Prostate gland (tissue), 2 donors: ENCODE results near the gene PDE4D. TPM values are rescaled to one million over a fixed set of nuclear protein-coding genes. Genes with fewer than 3 reads are reported as not detected.

Source experiments
- DNase-seq: peaks from one replicate; pipeline ENCODE4 v3.0.0-alpha.2; 2019; ENCODE audit warnings: low spot score
- H3K27ac ChIP-seq, 2 donors: fragments of 200-600 bp; sonication (generic); 2 replicates each; pipeline ENCODE4 v1.5.1; 2017 to 2019
- H3K27me3 ChIP-seq: fragments of 200-600 bp; sonication (generic); replicated peaks from 2 replicates; pipeline ENCODE4 v1.5.1; 2019; ENCODE audit not compliant: insufficient read depth
- H3K36me3 ChIP-seq, 2 donors: fragments of 200-600 bp; sonication (generic); 1 replicate in 1 of 2; 2 replicates in 1 of 2; pipeline versions ENCODE4 v1.5.1 to v1.8.1; 2017 to 2019
- H3K4me1 ChIP-seq: fragments of 200-600 bp; sonication (generic); replicated peaks from 2 replicates; pipeline ENCODE4 v1.5.1; 2019
- H3K4me3 ChIP-seq, 2 donors: fragments of 200-600 bp; sonication (generic); 2 replicates each; pipeline ENCODE4 v1.5.1; 2017 to 2019
- H3K9me3 ChIP-seq: fragments of 200-600 bp; sonication (generic); 2 replicates; pipeline ENCODE4 v1.5.1; 2017
- POLR2A ChIP-seq: fragments of 450-650 bp; IDR thresholded peaks from one replicate; pipeline ENCODE4 v1.6.1; 2016; ENCODE audit warnings: antibody characterized with exemption, mild to moderate bottlenecking
- POLR2AphosphoS5 ChIP-seq: sonication (generic); formaldehyde crosslinking; IDR thresholded peaks from one replicate; pipeline ENCODE4 v1.6.1; 2017; ENCODE audit warnings: antibody characterized with exemption
- WGBS: methylation state at CpG from one replicate; pipeline ENCODE4 v1.1.5; 2018; 5-methylcytosine and 5-hydroxymethylcytosine counted together
- intact Hi-C: fragments of 100-400 bp; cut with DNase I; formaldehyde crosslinking; loops from one replicate; pipeline ENCODE4 v1.14.2; 2022
- total RNA-seq, 2 donors: library from RNA; depleted of rRNA; stranded (reverse); fragments of >200 nt; gene quantifications; one replicate each; pipeline ENCODE4 v1.1.0, GENCODE V29; 2016
- TF ChIP-seq, protein P1 (sequence below), 4 experiments: fragments of 200-600 bp in 2 of 4; fragments of 450-650 bp in 2 of 4; sonication (generic) in 2 of 4; IDR thresholded peaks; 1 replicate in 3 of 4; 2 replicates in 1 of 4; pipeline ENCODE4 v1.5.1; 2016 to 2019; ENCODE audit warnings: antibody characterized with exemption in 4 of 4, mild to moderate bottlenecking in 2 of 4, moderate library complexity in 2 of 4

PDE4D gene
- total RNA-seq, 2 donors from 2014 or later, result 64.2 to 75.6 TPM

DNA sequence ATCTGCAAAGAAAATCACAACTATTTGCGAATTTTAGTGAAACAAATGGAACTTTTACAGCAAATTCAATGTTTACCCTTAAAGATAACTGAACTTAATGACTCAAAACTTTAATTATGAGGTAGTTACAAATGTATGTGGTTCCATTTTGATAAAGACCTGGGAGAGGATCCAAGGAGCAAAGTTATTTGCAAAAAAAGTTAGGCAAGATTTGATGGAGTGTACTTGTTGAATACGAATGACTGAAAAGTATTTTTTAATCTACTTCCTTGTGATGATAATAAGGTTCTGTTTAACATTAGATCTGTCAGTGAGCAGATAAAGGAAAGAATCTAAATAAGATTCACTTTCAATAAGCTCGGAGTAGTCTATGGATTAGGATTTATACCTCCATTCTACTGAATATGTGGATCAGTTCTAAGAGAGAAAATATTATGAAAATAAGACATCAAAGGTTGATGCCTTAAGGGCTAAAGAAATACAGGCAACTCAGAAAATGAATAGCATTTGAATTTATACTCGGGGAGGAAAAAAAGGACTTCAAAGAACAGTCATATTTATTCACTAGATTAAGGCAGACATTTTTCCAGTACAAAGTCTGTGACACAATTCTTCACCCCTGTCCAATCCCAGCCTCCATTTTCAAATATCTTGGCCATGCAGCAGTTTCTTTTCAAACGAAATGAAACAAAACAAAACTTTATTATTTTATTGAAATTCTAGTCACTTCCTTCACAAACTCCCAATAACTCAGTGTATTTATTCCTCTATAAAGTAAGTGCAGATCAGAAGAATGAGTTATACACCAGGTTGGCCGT is 199.8 kb downstream of the PDE4D start:
- Histone ChIP-seq H3K27me3 (no peaks in the 10 kb centered on the region), H3K36me3 (no peaks in the 10 kb centered on the region), H3K4me1 (no peaks in the 10 kb centered on the region), H3K4me3 (no peak overlapping the region), H3K27ac (no peak overlapping the region), H3K9me3 (no peaks in the 10 kb centered on the region)
- DNase-seq, result no peak
- WGBS, result 43% methylated on average over 6 of the region's 6 CpGs
- intact Hi-C loops, result no loop called here
- TF ChIP-seq POLR2AphosphoS5, result no peak
- no peak for TF ChIP-seq POLR2A
- TF ChIP-seq, protein P1, sequence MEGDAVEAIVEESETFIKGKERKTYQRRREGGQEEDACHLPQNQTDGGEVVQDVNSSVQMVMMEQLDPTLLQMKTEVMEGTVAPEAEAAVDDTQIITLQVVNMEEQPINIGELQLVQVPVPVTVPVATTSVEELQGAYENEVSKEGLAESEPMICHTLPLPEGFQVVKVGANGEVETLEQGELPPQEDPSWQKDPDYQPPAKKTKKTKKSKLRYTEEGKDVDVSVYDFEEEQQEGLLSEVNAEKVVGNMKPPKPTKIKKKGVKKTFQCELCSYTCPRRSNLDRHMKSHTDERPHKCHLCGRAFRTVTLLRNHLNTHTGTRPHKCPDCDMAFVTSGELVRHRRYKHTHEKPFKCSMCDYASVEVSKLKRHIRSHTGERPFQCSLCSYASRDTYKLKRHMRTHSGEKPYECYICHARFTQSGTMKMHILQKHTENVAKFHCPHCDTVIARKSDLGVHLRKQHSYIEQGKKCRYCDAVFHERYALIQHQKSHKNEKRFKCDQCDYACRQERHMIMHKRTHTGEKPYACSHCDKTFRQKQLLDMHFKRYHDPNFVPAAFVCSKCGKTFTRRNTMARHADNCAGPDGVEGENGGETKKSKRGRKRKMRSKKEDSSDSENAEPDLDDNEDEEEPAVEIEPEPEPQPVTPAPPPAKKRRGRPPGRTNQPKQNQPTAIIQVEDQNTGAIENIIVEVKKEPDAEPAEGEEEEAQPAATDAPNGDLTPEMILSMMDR (IDR thresholded peaks at IDR 0.05), result no peak

DNA sequence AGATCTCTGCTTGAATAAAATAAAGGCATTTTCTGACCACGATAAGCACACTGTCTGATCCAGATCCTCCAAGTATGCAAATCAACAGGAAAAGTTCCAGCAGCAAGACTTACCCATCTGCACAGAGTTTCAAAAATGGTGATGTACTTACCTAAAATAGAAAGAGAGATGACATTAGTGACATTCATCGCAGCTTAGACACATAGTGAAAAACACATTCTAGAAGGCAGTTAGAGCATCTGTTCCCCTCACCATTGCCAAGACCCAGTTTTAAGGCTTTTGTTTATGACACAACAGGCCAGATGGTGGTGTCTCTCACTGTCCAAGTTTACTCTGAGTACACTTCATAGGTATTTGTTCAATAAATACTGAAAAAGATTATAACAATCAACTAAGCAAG is 207.7 kb downstream of the PDE4D start:
- Histone ChIP-seq H3K36me3 (no peaks in the 10 kb centered on the region), H3K4me3 (no peak overlapping the region), H3K27me3 (no peaks in the 10 kb centered on the region), H3K4me1 (no peaks in the 10 kb centered on the region), H3K9me3 (no peaks in the 10 kb centered on the region), H3K27ac (no peak overlapping the region)
- intact Hi-C loops, result no loop called here
- 52% methylated on average over 2 of the region's 2 CpGs for WGBS
- TF ChIP-seq POLR2AphosphoS5, result no peak
- TF ChIP-seq, protein P1 (IDR thresholded peaks at IDR 0.05), result no peak
- no peak for TF ChIP-seq POLR2A
- DNase-seq, result no peak

DNA sequence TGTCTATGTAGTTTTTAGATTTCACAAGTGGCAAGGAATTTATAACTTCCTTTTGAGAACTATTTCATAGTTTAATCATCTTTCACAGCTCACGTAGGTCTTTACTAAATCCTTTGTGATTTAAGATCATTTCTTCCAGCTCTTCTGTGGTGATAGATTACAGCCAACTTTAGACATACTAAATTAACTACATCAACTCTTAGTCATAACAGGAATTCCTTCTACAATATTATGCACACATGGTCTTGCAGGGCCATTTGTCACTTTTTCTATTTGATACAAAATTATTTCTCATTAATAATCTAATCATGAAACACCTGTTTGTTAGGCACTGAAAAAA is 208.4 kb downstream of the PDE4D start:
- WGBS, result 68% methylated on average over 1 of the region's 1 CpG
- Histone ChIP-seq H3K36me3 (no peaks in the 10 kb centered on the region), H3K9me3 (no peaks in the 10 kb centered on the region), H3K27me3 (no peaks in the 10 kb centered on the region), H3K4me3 (no peak overlapping the region), H3K27ac (no peak overlapping the region), H3K4me1 (no peaks in the 10 kb centered on the region)
- no peak for DNase-seq
- TF ChIP-seq POLR2A, result no peak
- TF ChIP-seq, protein P1 (IDR thresholded peaks at IDR 0.05), result no peak
- no peak for TF ChIP-seq POLR2AphosphoS5
- intact Hi-C loops, result no loop called here

DNA sequence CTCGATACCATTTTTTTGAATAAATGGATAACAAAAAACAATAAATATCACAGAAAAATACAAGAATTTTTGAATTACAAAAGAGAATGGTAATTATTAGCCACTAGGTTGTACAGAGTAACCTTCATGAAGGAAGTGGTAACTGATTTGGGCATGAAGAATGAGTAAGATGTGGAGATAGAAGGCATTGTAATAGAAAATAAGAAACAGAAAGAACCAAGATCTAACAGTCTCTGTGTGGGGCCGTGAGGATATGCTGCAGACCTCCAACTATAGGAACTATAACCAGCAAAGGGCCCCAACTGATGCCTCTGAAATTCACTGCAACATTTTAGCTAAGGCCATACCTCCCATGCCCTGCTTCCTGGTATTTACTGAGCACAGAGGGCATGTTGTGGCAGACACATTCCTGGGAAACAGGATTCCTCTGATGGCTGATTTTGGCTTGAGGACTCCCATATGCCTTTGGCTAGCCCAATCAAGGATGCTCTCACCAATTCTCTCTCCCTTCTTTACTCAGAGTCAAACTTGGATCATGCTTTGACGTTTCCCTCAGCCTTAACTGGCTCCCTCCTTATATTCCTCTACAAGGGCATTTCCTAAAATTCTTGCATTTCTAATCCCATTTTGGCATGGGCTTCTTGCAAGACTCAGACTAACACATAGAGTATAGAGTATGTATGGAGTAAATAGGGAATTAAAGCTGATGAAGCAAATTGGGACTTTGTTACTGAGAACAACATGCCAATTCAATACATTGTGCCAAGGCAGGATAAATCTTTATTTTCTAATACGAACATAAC is 208.9 kb downstream of the PDE4D start:
- no peak overlapping the region for H3K4me3 ChIP-seq
- no peak for TF ChIP-seq POLR2AphosphoS5
- TF ChIP-seq, protein P1 (IDR thresholded peaks at IDR 0.05), result no peak
- no peak for TF ChIP-seq POLR2A
- H3K27ac ChIP-seq, result no peak overlapping the region
- H3K9me3 ChIP-seq, result no peaks in the 10 kb centered on the region
- no peaks in the 10 kb centered on the region for H3K36me3 ChIP-seq
- intact Hi-C loops, result no loop called here
- no peaks in the 10 kb centered on the region for H3K4me1 ChIP-seq
- DNase-seq, result no peak
- H3K27me3 ChIP-seq, result no peaks in the 10 kb centered on the region
- 60% methylated on average over 4 of the region's 4 CpGs for WGBS
